PFSK-1 (cell line): ENCODE results near the gene STXBP1.

Experiments used
- POLR2AphosphoS5 ChIP-seq: IDR thresholded peaks from 2 replicates; pipeline ENCODE4 v1.6.1; 2012; ENCODE audit warnings: low read depth, mild to moderate bottlenecking, control low read depth, low read length, moderate library complexity
- REST ChIP-seq, 2 experiments: IDR thresholded peaks; 2 replicates each; pipeline versions ENCODE4 v1.6.1 to v1.8.0; 2011 to 2012; ENCODE audit warnings: low read depth in 2 of 2, low read length in 2 of 2, control low read depth in 1 of 2, inconsistent platforms in 1 of 2, mild to moderate bottlenecking in 1 of 2, moderate library complexity in 1 of 2; ENCODE audit not compliant: insufficient read depth in 1 of 2
- SIN3A ChIP-seq: IDR thresholded peaks from 2 replicates; pipeline ENCODE4 v1.6.1; 2012; ENCODE audit warnings: mild to moderate bottlenecking, low read length, moderate library complexity, borderline replicate concordance; ENCODE audit not compliant: insufficient read depth
- TAF1 ChIP-seq: IDR thresholded peaks from 2 replicates; pipeline ENCODE4 v1.6.1; 2012; ENCODE audit warnings: low read length, control low read depth, borderline replicate concordance; ENCODE audit not compliant: insufficient read depth

GRCh38 chr9:127717766-127718165 lies 105.7 kb downstream of the STXBP1 start:
- TF ChIP-seq SIN3A (no peak), POLR2AphosphoS5 (no peak), REST (IDR thresholded peaks at IDR 0.05; ENCODE audit: insufficient read depth in 1 of 2, low read depth in 2 of 2, low read length in 2 of 2) (no peak), TAF1 (no peak)
